ENCODE results near the gene THAP8.

THAP8 gene

GRCh38 chr19:36026091-36026876 lies 27.8 kb downstream of the THAP8 start:
- H3K9ac ChIP-seq (ENCODE audit: low read depth, low read length), result no peak overlapping the region
- H3K4me3 ChIP-seq (ENCODE audit: low read length), result no peak overlapping the region
- no peak overlapping the region for H3K4me2 ChIP-seq (ENCODE audit: low read length)
- H3K9me3 ChIP-seq (replicated peaks; ENCODE audit: low read length), result no peaks in the 10 kb centered on the region
- peaks cover 43% of the 10 kb centered on the region for H3K36me3 ChIP-seq (ENCODE audit: insufficient read depth, low read length)
- H3K4me1 ChIP-seq (ENCODE audit: control insufficient read depth, insufficient read depth, low read length), result no peaks in the 10 kb centered on the region
- H3K27me3 ChIP-seq (ENCODE audit: control insufficient read depth, insufficient read depth, low read length), result no peaks in the 10 kb centered on the region

- Histone ChIP-seq H3K4me3 (ENCODE audit: low read length) (no peak overlapping the region), H3K4me2 (ENCODE audit: low read length) (no peak overlapping the region), H3K27me3 (ENCODE audit: control insufficient read depth, insufficient read depth, low read length) (no peaks in the 10 kb centered on the region), H3K36me3 (ENCODE audit: insufficient read depth, low read length) (peaks cover 43% of the 10 kb centered on the region), H3K4me1 (ENCODE audit: control insufficient read depth, insufficient read depth, low read length) (no peaks in the 10 kb centered on the region), H3K9ac (ENCODE audit: low read depth, low read length) (no peak overlapping the region), H3K9me3 (replicated peaks; ENCODE audit: low read length) (no peaks in the 10 kb centered on the region)
These were observed 28.5 kb downstream of the THAP8 start for GRCh38 chr19:36025541-36025940.

GRCh38 chr19:36023432-36023831 lies 30.7 kb downstream of the THAP8 start:
- H3K4me1 ChIP-seq (ENCODE audit: control insufficient read depth, insufficient read depth, low read length), result no peaks in the 10 kb centered on the region
- H3K4me3 ChIP-seq (ENCODE audit: low read length), result no peak overlapping the region
- H3K36me3 ChIP-seq (ENCODE audit: insufficient read depth, low read length), result peaks cover 44% of the 10 kb centered on the region
- H3K4me2 ChIP-seq (ENCODE audit: low read length), result no peak overlapping the region
- H3K9me3 ChIP-seq (replicated peaks; ENCODE audit: low read length), result no peaks in the 10 kb centered on the region
- no peak overlapping the region for H3K9ac ChIP-seq (ENCODE audit: low read depth, low read length)
- H3K27me3 ChIP-seq (ENCODE audit: control insufficient read depth, insufficient read depth, low read length), result no peaks in the 10 kb centered on the region

DNA sequence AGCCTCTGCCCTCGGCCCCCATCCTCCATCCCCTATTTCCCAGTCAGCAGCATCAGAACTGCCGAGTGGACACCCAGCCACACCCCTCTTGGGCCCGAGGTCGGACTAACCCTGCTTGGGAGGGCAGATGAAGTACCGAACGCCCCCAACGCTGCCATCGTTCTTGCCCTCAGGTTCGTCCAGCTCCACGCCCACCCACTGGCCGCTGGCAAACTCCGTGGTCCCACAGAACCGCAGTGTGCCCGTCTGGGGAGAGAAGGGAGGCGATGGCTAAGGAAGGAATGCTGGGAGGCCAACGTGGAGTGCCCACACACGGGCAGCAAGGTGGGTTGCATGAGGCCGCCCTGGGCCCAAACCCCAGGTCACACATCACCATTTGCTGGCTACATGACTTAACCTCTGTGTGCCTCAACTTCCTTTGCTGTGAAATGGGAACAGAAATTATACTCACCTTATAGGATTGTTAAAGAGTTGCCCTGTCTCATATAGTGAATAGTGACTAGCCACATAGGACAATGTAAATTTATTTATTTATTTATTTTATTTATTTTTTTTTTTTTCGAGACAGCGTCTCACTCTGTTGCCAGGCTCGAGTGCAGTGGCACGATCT lies 34.9 kb downstream of the THAP8 start:
- no peaks in the 10 kb centered on the region for H3K27me3 ChIP-seq (ENCODE audit: control insufficient read depth, insufficient read depth, low read length)
- H3K4me1 ChIP-seq (ENCODE audit: control insufficient read depth, insufficient read depth, low read length), result peaks cover 4% of the 10 kb centered on the region
- peaks cover 38% of the 10 kb centered on the region for H3K36me3 ChIP-seq (ENCODE audit: insufficient read depth, low read length)
- H3K4me2 ChIP-seq (ENCODE audit: low read length), result no peak overlapping the region
- H3K4me3 ChIP-seq (ENCODE audit: low read length), result no peak overlapping the region
- H3K9me3 ChIP-seq (replicated peaks; ENCODE audit: low read length), result no peaks in the 10 kb centered on the region
- H3K9ac ChIP-seq (ENCODE audit: low read depth, low read length), result no peak overlapping the region

DNA sequence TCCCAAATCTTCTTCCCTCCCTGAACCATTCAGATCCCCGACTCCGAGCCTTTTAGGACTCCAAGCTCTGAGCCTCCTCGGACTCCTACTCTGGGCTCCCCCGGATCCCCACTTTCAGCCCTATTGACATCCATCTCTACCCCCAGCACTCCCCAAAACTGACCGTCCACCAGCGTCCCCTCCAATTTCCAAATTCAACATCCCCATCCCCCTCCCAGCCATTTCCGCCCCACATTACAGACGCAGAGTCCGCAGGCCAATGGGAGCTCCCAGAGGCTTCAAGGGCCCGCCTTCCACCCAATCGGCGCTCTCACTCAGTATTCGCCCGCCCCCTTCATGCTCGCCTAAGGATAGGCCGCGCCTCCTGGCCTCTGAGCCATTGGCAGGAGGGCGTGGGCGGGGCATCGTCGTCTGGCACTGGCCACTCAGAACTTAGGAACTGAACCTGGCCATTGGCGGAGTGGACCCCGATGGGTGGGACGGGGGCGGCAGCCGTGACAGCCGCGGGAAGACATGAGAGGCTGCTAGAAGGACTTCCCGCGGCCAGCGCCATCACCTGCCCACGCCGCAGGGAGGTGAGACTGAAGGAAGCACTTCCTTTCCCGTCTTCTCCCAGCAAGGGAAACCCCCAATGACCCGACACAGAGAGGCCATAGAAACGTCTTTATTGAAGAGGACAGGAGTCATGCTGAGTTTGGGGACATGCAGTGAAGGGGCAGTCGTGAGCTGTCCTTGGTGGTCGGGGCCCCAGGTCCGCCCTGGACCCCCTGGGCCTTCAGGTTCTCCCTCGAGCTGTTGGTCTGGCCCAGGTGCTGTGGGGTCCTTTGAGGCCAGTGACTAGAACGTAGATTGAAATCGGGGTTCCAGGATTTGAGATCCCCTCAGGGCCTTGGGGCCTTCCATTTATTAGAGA lies 39.8 kb downstream of the THAP8 start, which contains the start of gene ALKBH6:
TSS of gene ALKBH6 (minus strand) at position 202 of the 913 bp plus-strand sequence. CDS start 816 bp downstream, outside the sequence.
- peaks cover 17% of the 10 kb centered on the region for H3K4me1 ChIP-seq (ENCODE audit: control insufficient read depth, insufficient read depth, low read length)
- H3K4me2 ChIP-seq (ENCODE audit: low read length), result peak within 1 kb of the TSS; percentile 98
- peaks cover 18% of the 10 kb centered on the region for H3K36me3 ChIP-seq (ENCODE audit: insufficient read depth, low read length)
- H3K27me3 ChIP-seq (ENCODE audit: control insufficient read depth, insufficient read depth, low read length), result no peaks in the 10 kb centered on the region
- peak within 1 kb of the TSS; percentile 96 for H3K9ac ChIP-seq (ENCODE audit: low read depth, low read length)
- H3K4me3 ChIP-seq (ENCODE audit: low read length), result peak within 1 kb of the TSS; percentile 90
- H3K9me3 ChIP-seq (replicated peaks; ENCODE audit: low read length), result no peaks in the 10 kb centered on the region

DNA sequence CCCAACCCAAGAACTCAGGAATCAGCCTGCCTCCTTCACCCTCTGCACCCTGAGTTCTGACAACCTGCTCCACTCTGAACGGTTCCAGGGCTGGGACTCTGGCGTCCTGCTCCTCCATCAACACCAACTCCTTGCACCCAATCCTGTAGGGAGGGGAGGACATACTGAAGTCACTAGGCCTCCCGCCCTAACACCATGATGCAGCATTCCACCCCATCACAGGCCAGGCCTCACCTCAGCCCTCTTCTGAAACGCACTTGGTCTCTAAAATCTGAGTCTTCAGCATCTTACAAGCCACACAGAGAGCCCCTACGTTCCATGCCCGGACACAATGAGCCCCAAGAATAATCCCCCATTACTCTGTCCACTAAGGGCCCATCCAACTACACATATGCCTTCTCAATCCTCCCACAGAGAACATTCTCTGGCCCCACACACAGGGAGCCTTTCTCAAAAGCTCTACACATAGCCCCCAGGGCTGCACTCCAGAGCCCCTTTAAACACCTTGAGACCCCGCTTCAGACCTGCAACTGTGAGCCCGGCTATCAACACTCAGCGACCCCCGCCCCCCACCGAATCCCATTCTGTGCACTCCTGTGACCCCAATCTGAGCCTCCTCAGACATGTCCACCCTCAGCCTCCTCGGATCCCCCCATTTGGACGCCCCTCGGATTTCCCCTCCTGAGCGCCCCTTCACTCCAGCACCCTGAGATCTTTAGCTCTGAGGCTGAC lies 40.6 kb downstream of the THAP8 start:
- peak overlapping the region; percentile 96 for H3K9ac ChIP-seq (ENCODE audit: low read depth, low read length)
- no peaks in the 10 kb centered on the region for H3K27me3 ChIP-seq (ENCODE audit: control insufficient read depth, insufficient read depth, low read length)
- no peaks in the 10 kb centered on the region for H3K9me3 ChIP-seq (replicated peaks; ENCODE audit: low read length)
- H3K4me3 ChIP-seq (ENCODE audit: low read length), result peak overlapping the region; percentile 90
- H3K36me3 ChIP-seq (ENCODE audit: insufficient read depth, low read length), result peaks cover 14% of the 10 kb centered on the region
- peak overlapping the region; percentile 98 for H3K4me2 ChIP-seq (ENCODE audit: low read length)
- H3K4me1 ChIP-seq (ENCODE audit: control insufficient read depth, insufficient read depth, low read length), result peaks cover 17% of the 10 kb centered on the region

DNA sequence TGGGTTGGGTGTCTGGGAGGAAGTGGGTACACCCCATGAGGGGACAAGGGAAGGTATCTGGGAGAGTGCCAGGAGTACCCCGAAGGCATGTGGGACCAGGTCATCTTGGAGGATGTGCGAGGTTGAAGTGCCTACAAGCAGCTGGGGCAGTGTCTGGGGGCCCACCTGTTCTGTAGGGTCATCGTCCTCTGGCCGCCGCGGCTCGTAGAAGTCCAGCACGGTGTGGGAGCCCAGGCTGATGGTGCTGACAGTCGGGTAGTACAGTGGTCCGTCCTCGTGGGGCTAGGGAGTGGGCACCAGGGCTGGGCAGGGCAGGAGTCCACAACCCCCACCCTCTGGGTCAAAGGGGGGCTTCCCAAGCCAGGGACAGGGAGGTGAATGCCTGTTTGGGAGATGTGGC lies 43.7 kb downstream of the THAP8 start:
- H3K9me3 ChIP-seq (replicated peaks; ENCODE audit: low read length), result no peaks in the 10 kb centered on the region
- H3K27me3 ChIP-seq (ENCODE audit: control insufficient read depth, insufficient read depth, low read length), result no peaks in the 10 kb centered on the region
- no peaks in the 10 kb centered on the region for H3K36me3 ChIP-seq (ENCODE audit: insufficient read depth, low read length)
- H3K4me3 ChIP-seq (ENCODE audit: low read length), result no peak overlapping the region
- no peak overlapping the region for H3K9ac ChIP-seq (ENCODE audit: low read depth, low read length)
- H3K4me1 ChIP-seq (ENCODE audit: control insufficient read depth, insufficient read depth, low read length), result peaks cover 17% of the 10 kb centered on the region
- H3K4me2 ChIP-seq (ENCODE audit: low read length), result no peak overlapping the region

DNA sequence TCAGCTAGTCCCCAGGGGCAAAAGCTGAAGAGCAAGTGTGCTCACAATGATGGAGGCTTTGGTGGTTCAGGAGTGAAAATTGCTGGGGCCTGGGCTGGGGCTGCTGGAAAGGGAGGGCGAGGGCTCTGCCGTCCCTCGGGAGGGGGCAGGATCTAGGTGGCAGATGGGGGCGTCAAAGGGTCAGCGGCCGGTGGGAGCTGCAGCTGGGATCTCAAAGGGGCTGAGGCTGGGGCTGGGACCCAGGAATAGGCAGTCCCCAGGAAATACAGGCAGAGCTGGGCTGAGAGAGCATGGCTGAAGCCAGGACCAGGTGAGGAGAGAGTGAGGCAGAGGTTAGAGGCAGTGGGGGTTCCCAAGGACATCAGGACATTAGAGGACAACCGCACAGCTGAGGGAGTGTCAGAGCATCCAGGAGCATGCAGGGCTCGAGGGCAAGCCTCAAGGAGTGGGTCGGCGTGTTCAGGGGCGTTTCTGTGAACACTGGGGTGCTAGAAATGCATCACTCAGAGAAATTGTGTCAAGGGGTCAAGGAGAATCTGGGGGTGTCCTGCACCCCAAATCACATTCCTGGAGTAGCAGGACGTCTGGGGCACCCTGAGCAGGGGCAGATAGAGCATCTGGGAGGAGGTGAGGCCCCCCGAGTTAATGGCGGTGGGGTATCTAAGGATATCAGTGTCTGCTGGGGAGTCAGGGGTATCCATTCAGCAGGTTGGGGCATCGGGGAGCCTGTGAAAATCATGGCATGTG lies 44.3 kb downstream of the THAP8 start:
- peak overlapping the region; percentile 80 for H3K4me2 ChIP-seq (ENCODE audit: low read length)
- H3K4me1 ChIP-seq (ENCODE audit: control insufficient read depth, insufficient read depth, low read length), result peaks cover 17% of the 10 kb centered on the region
- no peaks in the 10 kb centered on the region for H3K36me3 ChIP-seq (ENCODE audit: insufficient read depth, low read length)
- no peaks in the 10 kb centered on the region for H3K9me3 ChIP-seq (replicated peaks; ENCODE audit: low read length)
- peak overlapping the region; percentile 63 for H3K4me3 ChIP-seq (ENCODE audit: low read length)
- H3K27me3 ChIP-seq (ENCODE audit: control insufficient read depth, insufficient read depth, low read length), result no peaks in the 10 kb centered on the region
- H3K9ac ChIP-seq (ENCODE audit: low read depth, low read length), result peak overlapping the region; percentile 74

- peak overlapping the region; percentile 80 for H3K4me2 ChIP-seq (ENCODE audit: low read length)
- H3K36me3 ChIP-seq (ENCODE audit: insufficient read depth, low read length), result no peaks in the 10 kb centered on the region
- no peaks in the 10 kb centered on the region for H3K9me3 ChIP-seq (replicated peaks; ENCODE audit: low read length)
- H3K4me1 ChIP-seq (ENCODE audit: control insufficient read depth, insufficient read depth, low read length), result peaks cover 13% of the 10 kb centered on the region
- no peaks in the 10 kb centered on the region for H3K27me3 ChIP-seq (ENCODE audit: control insufficient read depth, insufficient read depth, low read length)
- peak overlapping the region; percentile 63 for H3K4me3 ChIP-seq (ENCODE audit: low read length)
- peak overlapping the region; percentile 74 for H3K9ac ChIP-seq (ENCODE audit: low read depth, low read length)
These were observed 44.9 kb downstream of the THAP8 start for GRCh38 chr19:36009220-36009619.

DNA sequence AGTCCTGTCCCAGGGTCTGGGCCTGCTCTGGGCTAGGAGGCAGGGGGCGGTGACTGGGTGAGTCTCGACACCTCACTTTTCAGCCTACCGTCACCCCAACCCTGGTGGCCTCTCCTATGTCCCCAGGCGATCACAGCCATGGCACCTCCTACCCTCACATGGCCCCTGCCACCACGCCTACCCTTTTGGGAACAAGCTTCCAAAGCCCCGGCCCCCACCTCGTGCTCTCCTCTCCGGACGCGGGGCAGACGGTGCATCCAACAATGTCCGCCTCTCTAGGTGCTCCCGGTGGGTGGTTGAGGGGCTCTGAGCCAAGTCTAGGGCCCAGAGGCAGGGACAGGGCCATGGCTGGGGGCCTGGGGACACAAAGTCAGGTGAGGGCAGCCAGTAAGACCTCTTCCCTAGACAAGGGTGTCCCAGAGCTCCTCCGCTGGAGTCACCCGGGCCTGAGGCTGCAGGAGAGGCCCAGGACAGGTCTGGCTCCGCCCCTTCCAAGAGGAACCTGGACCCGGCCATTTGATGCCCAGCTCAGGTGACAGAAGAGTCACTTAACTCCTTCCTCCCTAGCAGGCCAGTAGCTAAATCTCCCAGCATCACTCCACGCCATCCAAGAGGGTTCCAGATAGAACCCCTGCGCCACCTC lies 45.6 kb downstream of the THAP8 start, which contains the start of gene SYNE4:
TSS of gene SYNE4 (minus strand) at position 478 of the 643 bp plus-strand sequence. CDS start at position 346, 132 bp downstream.
- peak within 1 kb of the TSS; percentile 63 for H3K4me3 ChIP-seq (ENCODE audit: low read length)
- H3K4me2 ChIP-seq (ENCODE audit: low read length), result peak within 1 kb of the TSS; percentile 80
- peak within 1 kb of the TSS; percentile 74 for H3K9ac ChIP-seq (ENCODE audit: low read depth, low read length)
- H3K27me3 ChIP-seq (ENCODE audit: control insufficient read depth, insufficient read depth, low read length), result no peaks in the 10 kb centered on the region
- H3K4me1 ChIP-seq (ENCODE audit: control insufficient read depth, insufficient read depth, low read length), result peaks cover 11% of the 10 kb centered on the region
- H3K9me3 ChIP-seq (replicated peaks; ENCODE audit: low read length), result no peaks in the 10 kb centered on the region
- H3K36me3 ChIP-seq (ENCODE audit: insufficient read depth, low read length), result no peaks in the 10 kb centered on the region
